ENCODE results near the gene NEUROD2. TPM values are rescaled to one million over a fixed set of nuclear protein-coding genes. Genes with fewer than 3 reads are reported as not detected.

NEUROD2 gene
- total and polyA plus RNA-seq, 2 donors (not counting 3 experiments of a cell fraction or from before 2014, with no cell fraction given), result not detected

GRCh38 chr17:39611401-39612112 lies 3.8 kb upstream of the NEUROD2 start:
- dilution Hi-C loops (cut with MboI; ENCODE audit: extremely low pct_ligation_motif_present, low sequenced_read_pairs), result no loop called here
- no peak for FAIRE-seq
- ChIA-PET CTCF (interaction anchor here (1.0 to 1.3 kb wide), 2 partner anchors 10 kb away, joined by 4 to 5 read pairs; no protein-coding TSS in a partner anchor), POLR2A (no interaction called here)
- BruUV-seq (replicated peaks), result no TSS peak
- no peaks in the 10 kb centered on the region for H3K79me2 ChIP-seq (ENCODE audit: control insufficient read depth, insufficient read depth, low read length)
- no peaks in the 10 kb centered on the region for H3K9me3 ChIP-seq (replicated peaks; ENCODE audit: control insufficient read depth, insufficient read depth, low read length)
- no peak overlapping the region for H3K4me3 ChIP-seq (replicated peaks in 1 of 3; ENCODE audit: insufficient read depth in 1 of 3, low read depth in 1 of 3, low read length in 3 of 3)
- H3K4me1 ChIP-seq (ENCODE audit: control insufficient read depth, extremely low read depth, insufficient read depth, low read length), result no peaks in the 10 kb centered on the region
- no peak overlapping the region for H2AFZ ChIP-seq (ENCODE audit: low read depth, low read length)
- H3K27me3 ChIP-seq (ENCODE audit: control insufficient read depth in 2 of 2, insufficient read depth in 2 of 2, low read length in 2 of 2), result peaks cover 28 to 32% of the 10 kb centered on the region in 2 experiments
- TF ChIP-seq EZH2 (IDR thresholded peaks at IDR 0.05; ENCODE audit: borderline replicate concordance, low read depth, low read length, severe bottlenecking) (no peak), POLR2AphosphoS5 (IDR thresholded peaks at IDR 0.05; ENCODE audit: insufficient read depth, low read depth, low read length) (no peak), MYC (IDR thresholded peaks at IDR 0.05; ENCODE audit: low read depth, low read length) (no peak), GATA2 (IDR thresholded peaks at IDR 0.05; ENCODE audit: insufficient read depth, insufficient read length, low read depth, low read length) (no peak), CTCF (IDR thresholded peaks at IDR 0.05; ENCODE audit: extremely low read depth in 1 of 2, insufficient read depth in 1 of 2, low read depth in 1 of 2, low read length in 2 of 2) (no peak), JUN (IDR thresholded peaks at IDR 0.05; ENCODE audit: borderline replicate concordance, insufficient read depth, insufficient read length, low read depth) (no peak), POLR2A (IDR thresholded peaks at IDR 0.05; ENCODE audit: low read depth, low read length) (no peak), FOS (IDR thresholded peaks at IDR 0.05; ENCODE audit: borderline replicate concordance, insufficient read depth, low read length) (no peak)
- TF ChIP-seq, protein P1, sequence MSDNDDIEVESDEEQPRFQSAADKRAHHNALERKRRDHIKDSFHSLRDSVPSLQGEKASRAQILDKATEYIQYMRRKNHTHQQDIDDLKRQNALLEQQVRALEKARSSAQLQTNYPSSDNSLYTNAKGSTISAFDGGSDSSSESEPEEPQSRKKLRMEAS (IDR thresholded peaks at IDR 0.05; ENCODE audit: insufficient read depth, insufficient read length), result no peak
- H4K20me1 ChIP-seq (replicated peaks; ENCODE audit: control insufficient read depth, extremely low read depth, insufficient read depth, low read length), result no peaks in the 10 kb centered on the region
- no peak overlapping the region for H3K27ac ChIP-seq (ENCODE audit: insufficient read depth, low read depth, low read length)
- H3K36me3 ChIP-seq (ENCODE audit: control insufficient read depth in 2 of 2, extremely low read depth in 1 of 2, insufficient read depth in 2 of 2, low read length in 2 of 2), result no peaks in the 10 kb centered on the region
- H3K4me2 ChIP-seq (ENCODE audit: insufficient read depth, low read length), result no peak overlapping the region
- H3K9me1 ChIP-seq (replicated peaks; ENCODE audit: control insufficient read depth, extremely low read depth, insufficient read depth, low read length), result no peaks in the 10 kb centered on the region
- no peak for DNase-seq (ENCODE audit: low read depth, low spot score)
- no peak overlapping the region for H3K9ac ChIP-seq (replicated peaks; ENCODE audit: extremely low read depth, insufficient read depth, low read length)
- intact Hi-C loops (cut with micrococcal nuclease), result no loop called here

Data from endothelial cell of umbilical vein (primary cell).